GM13976 (cell line): ENCODE results near the gene CCDC69.

Experiments used
- DNase-seq: peaks from one replicate; pipeline ENCODE4 v3.0.0; 2012; ENCODE audit warnings: low spot score
- CTCF ChIP-seq: IDR thresholded peaks from 2 replicates; pipeline ENCODE4 v1.5.1; 2012; ENCODE audit warnings: borderline replicate concordance, mild to moderate bottlenecking; ENCODE audit not compliant: insufficient read depth; ENCODE audit errors: extremely low read depth, missing control alignments, control extremely low read depth
- in situ Hi-C: fragments of 300-500 bp; cut with MboI; formaldehyde crosslinking; loops from one replicate; pipeline ENCODE4 v1.12.0; 2022; ENCODE audit warnings: low sequenced_read_pairs, mixed read lengths, inconsistent platforms; ENCODE audit not compliant: unreplicated experiment

CCDC69 gene

GRCh38 chr5:151148583-151148982, 75.3 kb downstream of the CCDC69 start:
- TF ChIP-seq CTCF: no peak
- no peak for DNase-seq
- in situ Hi-C loops: no loop called here

- in situ Hi-C loops: no loop called here
- no peak for TF ChIP-seq CTCF
- DNase-seq: no peak
Observed at GRCh38 chr5:151147033-151147432, 76.9 kb downstream of the CCDC69 start.

GRCh38 chr5:151146061-151146460, 77.8 kb downstream of the CCDC69 start:
- in situ Hi-C loops: no loop called here

GRCh38 chr5:151144922-151145321, 79.0 kb downstream of the CCDC69 start:
- in situ Hi-C loops: no loop called here
- no peak for TF ChIP-seq CTCF
- no peak for DNase-seq

More at GRCh38 chr5:151146061-151146460, 77.8 kb downstream of the CCDC69 start:
- TF ChIP-seq CTCF: no peak
- no peak for DNase-seq

- no peak for DNase-seq
- in situ Hi-C loops: no loop called here
- no peak for TF ChIP-seq CTCF
Observed at GRCh38 chr5:151144275-151144674, 79.6 kb downstream of the CCDC69 start.

- DNase-seq: no peak
- in situ Hi-C loops: no loop called here
- no peak for TF ChIP-seq CTCF
Observed at GRCh38 chr5:151143645-151144044, 80.2 kb downstream of the CCDC69 start.

GRCh38 chr5:151142933-151143332, 81.0 kb downstream of the CCDC69 start:
- DNase-seq: no peak
- in situ Hi-C loops: no loop called here
- TF ChIP-seq CTCF: no peak
